NT2/D1 (cell line): ENCODE measurements around the gene ADGRL4.

Source experiments
- SUZ12 ChIP-seq: IDR thresholded peaks from 2 replicates; pipeline ENCODE4 v1.6.1; 2011; ENCODE audit not compliant: insufficient read length, insufficient read depth; ENCODE audit errors: extremely low read depth
- ZNF274 ChIP-seq: IDR thresholded peaks from 2 replicates; pipeline ENCODE4 v1.6.1; 2011; ENCODE audit warnings: mild to moderate bottlenecking, low read depth, low read length

- TF ChIP-seq ZNF274 (no peak), SUZ12 (no peak)
Observed at GRCh38 chr1:79042117-79042516, 35.6 kb upstream of the ADGRL4 start.
